ENCODE results near the gene KPNA6.
"Not testable (repeated sequence)": the region's sequence is repeated elsewhere in the genome, so short reads cannot be mapped to it uniquely, and the experiment has no call there.

The KPNA6 gene

DNA sequence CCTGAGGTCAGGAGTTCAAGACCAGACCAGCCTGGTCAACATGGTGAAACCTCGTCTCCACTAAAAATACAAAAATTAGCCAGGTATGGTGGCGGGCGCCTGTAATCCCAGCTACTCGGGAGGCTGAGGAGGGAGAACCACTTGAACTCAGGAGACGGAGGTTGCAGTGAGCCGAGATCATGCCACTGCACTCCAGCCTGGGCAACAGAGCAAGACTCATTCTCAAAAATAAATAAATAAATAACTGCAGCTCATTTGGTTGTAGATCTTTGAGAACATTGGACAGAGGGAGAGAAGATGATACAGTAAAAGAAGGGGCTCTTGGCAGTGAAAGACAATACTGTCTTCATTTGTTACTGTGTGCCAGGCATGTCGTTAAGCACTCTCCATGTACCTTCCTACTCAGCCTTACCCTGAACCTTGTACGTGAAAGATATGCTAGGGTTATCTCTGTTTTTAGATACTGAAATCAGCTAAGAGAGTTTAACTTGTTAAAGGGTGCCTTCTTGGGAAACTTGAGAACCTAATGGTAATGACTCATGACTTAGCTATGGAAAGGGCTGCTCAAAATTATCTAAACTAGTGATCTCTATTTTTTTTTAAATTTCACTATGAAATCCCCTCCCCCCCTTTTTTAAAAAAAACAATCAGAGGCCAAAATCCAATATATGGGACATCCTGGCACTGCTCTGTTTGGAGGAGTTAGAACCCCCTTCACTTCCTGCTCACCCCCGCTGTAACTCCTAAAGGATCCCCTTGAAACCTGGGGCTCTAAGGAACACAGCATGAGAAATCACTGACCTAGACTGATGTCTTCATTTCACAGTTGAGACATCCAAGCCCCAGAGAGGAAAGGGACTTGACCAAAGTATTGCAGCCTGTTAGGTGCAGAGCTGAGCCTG is 6.8 kb upstream of the KPNA6 start:
- no peak for DNase-seq (ENCODE audit: low read depth)

DNA sequence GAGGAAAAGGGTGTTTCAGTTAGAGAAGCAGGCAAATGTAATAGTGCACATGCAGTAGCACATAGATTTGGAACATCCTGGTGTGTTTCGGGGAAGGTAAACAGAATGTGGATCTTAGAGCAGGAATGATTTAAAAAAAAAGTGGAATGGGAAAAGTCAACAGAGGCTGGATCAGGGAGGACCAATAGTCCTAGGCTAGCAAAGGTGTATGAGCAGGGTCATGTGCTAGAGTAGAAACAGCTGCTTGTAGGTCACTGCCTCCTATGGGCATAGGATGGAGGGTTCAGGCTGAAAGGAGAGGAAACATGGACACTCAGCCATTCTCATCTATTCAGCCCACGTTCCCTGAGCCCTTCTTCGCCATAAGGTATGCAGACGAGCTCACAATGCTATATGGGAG is 3.7 kb upstream of the KPNA6 start:
- no peak for DNase-seq (ENCODE audit: low read depth)

DNA sequence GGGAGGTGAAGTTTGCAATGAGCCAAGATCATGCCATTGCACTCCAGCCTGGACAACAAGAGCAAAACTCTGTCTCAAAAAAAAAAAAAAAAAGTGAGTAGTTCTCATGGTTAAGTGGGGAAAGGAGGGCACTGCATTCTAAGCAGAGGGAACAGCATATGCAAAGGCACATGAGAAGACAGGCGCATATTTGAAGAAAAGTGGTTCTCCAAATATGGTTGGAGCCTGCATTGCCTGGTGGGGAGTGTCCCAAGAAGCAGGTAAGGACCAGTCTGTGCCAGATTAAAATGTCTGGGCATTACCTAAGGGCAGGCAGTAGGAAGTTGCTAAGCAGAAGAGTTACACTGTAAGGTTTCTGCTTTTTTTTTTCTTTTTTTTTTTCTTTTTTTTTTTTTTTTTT is 2.5 kb upstream of the KPNA6 start:
- no peak for DNase-seq (ENCODE audit: low read depth)

DNA sequence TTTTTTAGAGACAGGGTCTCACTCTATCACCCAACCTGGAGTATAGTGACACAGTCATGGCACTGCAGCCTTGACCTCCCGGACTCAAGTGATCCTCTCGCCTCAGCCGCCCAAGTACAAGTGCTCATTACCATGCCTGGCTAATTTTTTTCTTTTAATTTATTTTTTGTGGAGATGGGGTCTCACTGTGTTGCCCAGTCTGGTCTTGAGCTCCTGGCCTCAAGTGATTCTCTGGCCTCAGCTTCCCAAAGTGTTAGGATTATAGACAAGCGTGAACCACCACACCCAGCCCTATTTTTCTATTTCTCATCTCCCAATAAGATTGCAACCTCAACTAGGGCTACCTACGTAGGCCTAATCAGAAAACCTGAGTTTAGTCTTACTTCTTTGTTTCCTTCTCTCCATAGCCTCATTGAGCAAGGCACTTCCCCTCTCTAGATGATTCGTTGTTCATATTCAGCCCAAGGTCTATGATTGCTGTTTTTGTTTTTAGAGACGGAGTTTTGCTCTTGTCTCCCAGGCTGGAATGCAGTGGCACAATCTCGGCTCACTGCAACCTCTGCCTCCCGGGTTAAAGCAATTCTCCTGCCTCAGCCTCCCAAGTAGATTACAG is 1.1 kb upstream of the KPNA6 start:
- no peak for DNase-seq (ENCODE audit: low read depth)

DNA sequence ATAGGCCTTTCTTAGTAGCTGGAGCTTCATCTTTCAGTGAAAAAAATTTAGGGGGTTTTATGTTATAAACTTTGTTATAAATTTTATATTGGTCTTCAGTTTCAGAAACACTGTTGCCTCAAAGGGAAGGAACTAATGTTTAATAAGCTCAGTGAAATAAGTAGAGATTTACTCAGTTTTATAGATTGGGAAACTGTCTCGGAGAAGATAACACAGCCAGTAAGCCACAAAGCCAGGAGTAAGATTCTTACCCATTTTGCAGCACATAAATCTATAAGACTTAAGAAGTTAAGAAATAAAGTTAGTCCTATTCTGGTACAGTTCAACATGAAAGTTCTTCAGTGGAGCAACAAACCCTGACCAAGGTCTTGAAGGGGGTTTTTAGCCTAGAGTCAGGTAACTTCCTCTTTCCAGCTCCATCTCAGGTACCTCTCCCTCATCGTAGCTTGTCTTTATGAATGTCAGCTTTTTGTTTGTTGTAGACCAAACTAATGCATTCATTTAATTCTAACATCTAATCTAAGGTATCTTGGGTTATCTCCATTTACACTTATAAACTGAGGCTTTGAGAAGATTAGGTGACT is 3.3 kb downstream of the KPNA6 start:
- DNase-seq (ENCODE audit: low read depth) = no peak

DNA sequence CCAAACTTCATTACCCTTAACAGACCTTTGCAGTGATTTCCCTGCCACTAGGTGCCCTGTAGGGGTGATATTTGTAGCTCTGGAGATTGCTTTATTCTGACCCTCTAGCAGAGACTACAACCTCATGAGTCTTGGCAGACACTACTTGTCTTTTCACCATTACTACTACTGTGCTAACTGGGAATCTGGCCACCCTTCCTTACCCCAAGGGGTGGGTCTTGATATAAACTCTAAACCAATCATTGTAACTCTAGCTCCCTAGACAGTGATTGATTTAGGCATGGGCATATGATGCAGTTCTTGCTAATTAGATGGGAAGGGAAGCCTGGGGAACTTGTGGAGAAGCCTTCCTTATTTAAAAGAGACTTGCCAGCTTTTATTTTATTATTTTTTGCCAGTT is 3.9 kb downstream of the KPNA6 start:
- DNase-seq (ENCODE audit: low read depth) = no peak

DNA sequence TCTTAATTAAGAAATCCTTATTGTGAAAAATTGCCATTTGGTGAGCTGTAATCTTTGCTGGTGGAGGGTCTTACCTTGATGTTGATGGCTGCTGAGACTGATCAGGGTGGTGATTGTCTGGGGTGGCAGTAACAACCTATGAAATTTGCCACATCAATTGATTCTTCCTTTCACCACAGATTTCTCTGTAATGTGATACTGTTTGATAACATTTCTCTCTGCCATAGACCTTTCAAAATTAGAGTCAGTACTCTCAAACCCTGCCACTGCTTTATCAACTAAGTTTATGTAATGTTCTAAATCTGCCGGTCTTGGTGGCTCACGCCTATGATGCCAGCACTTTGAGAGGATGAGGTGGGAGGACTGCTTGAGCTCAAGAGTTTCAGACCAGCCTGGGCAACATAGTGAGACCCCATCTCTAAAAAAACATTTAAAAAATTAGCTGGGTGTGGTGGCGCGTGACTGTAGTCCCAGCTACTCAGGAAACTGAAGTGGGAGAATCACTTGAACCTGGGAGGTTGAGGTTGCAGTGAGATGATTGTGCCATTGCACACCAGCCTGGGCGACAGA is 5.0 kb downstream of the KPNA6 start:
- no peak for DNase-seq (ENCODE audit: low read depth)

DNA sequence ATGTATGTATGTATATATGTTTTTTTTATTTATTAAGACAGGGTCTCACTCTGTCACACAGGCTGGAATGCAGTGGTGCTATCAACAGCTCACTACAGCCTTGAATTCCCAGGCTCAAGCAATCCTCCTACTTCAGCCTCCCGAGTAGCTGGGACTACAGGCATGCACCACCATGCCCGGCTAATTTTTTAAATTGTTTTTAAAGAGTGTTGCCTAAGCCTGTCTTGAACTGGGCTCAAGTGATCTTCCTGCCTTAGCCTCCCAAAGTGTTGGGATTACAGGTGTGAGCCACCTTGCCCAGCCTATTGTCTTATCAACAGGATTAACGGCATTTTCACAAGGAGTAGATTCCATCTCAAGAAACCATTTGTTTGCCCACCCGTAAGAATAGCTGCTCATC is 5.6 kb downstream of the KPNA6 start:
- DNase-seq (ENCODE audit: low read depth) = not testable (repeated sequence)

DNA sequence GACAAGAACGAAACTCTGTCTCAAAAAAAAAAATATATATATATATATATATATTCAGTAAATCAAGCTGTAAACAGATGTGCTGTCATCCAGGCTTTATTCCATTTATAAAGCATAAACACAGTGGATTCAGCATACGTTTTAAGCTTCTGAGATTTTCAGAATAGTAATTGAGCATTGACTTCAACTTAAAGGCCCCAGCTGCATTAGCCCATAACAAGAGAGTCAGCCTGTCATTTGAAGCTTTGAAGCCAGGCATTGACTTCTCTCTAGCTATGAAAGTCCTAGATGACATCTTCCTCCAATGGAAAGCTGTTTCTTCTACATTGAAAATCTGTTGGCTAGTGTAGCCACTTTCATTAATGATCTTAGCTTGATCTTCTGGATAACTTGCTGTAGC is 6.6 kb downstream of the KPNA6 start:
- DNase-seq (ENCODE audit: low read depth) = no peak

DNA sequence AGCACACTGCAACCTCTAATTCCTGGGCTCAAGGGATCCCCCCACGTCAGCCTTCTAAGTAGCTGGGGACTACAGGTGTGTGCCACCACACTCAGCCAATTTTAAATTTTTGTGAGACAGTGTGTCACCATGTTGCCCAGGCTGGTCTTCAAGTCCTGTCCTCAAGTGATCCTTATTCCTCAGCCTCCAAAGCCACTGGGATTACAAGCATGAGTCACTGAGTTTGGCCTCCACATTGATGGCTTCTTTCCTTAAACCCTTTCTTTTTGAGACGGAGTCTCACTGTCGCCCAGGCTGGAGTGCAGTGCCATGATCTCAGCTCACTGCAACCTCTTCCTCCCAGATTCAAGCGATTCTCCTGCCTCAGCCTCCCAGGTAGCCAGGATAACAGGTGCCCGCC is 7.6 kb downstream of the KPNA6 start:
- no peak for DNase-seq (ENCODE audit: low read depth)

DNA sequence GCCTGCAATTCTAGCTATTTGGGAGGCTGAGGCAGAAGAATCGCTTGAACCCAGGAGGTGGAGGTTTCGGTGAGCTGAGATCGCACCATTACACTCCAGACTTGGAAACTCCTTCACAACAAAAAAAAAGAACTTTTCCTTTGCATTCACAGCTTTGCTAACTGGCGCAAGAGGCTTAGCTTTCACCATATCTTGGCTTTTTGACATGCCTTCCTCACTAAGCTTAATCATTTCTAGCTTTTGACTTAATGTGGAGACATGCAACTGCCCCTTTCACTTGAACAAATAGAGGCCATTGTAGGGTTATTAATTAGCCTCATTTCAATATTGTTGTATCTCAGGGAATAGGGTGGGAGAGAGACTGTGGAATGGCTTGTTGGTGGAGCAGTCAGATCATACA is 8.7 kb downstream of the KPNA6 start:
- no peak for DNase-seq (ENCODE audit: low read depth)

DNA sequence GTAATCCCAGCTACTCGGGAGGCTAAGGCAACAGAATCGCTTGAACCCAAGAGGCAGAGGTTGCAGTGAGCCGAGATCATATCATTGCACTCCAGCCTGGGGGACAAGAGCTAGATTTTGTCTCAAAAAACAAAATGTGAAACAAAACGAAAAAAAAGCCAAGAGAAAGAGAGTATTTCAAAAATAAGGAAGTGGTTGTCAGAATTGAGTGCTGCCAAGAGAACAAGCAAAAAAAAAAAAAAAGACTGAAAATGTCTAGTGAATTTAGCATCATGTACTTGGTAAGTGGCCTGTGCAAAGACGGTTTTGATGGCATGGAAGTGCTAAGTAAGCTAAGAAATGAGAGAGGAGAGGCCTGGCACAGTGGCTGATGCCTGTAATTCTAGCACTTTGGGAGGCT is 14.3 kb downstream of the KPNA6 start:
- DNase-seq (ENCODE audit: low read depth) = no peak

DNA sequence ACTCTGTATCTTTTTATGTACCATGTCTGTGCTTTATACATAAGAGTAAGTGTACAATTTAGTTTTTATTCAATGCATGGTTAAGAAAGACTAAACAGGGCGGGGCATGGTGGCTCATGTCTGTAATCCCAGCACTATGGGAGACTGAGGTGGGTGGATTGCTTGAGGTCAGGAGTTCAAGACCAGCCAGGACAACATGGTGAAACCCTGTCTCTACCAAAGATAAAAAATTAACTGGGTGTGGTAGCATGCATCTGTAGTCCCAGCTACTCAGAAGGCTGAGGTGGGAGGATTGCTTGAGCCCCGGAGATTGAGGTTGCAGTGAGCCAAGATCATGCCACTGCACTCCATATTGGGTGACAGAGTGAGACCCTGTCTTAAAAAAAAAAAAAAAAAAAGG is 15.5 kb downstream of the KPNA6 start:
- DNase-seq (ENCODE audit: low read depth) = not testable (repeated sequence)

DNA sequence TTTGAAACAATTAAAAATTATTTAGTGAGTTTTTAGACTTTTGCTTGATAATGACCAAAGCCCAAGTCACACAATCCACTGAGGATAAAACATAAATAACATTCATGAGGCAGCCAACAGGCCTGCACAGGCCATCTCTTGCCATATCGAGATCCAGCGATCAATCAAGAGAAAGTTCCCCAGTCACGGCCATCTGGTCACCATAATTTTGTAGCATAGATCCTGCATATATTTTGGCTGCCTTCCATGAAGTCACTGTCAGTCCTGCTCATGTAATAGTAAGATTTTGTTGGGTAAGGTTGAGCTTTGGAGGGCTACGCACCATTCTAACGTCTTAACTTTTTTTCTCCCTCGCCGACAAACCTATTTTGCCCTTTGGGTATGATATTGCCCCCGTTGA is 17.5 kb downstream of the KPNA6 start:
- no peak for DNase-seq (ENCODE audit: low read depth)

DNA sequence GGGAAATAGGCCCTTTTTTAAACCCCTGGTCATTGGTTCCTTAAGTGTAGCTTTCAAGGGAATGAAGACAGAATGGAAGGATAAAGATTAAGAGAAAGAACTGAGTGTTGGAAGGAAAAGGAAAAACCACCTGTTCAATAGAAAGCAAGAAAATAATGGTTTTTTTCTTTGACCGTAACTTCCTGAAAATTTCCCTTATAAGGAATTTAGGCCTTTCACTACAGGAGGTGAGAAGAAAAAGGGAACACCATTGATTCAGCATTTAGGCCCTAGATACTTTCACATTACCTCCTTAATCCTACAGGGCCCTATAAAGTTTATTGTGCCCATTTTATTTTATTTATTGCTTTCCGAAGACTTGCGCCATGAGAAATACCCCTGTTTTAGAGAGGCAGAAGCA is 18.9 kb downstream of the KPNA6 start:
- DNase-seq (ENCODE audit: low read depth) = no peak

DNA sequence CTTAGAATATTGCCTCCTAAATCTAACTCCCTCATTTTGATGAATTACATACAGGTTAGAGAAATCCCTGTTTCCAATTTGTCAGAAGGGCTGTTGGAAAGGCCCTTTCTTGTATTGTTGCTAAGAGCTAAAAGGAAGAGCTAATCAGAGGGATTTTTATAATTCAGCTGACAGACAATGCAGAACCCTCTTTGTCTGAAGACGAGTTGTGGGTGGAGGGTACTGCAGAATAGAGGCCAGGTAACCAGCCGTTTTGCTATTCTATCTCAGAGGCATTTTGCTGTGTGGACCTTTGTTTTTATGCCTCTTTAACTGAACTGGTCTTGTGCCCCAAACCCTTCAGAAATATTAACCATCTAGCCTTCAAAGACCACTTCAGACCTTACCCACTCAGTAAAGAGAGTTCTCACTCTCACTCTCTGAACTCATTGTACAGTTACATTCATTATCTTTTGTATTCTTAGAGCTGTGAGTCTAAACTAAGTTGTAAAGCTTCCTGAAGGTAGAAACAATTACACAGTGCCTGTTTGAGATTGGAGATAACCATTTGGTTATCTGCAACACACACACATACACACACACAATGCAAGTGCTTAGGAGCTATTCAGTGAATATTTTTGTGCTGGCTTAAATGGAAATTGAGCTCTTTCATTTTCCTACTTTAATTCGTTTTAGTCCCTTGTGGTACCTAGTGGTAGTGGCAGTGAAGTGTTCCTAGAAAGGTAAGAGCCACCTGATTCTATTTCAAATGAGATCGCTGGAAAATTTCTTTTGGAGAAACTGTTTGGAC is 19.7 kb downstream of the KPNA6 start:
- no peak for DNase-seq (ENCODE audit: low read depth)

DNA sequence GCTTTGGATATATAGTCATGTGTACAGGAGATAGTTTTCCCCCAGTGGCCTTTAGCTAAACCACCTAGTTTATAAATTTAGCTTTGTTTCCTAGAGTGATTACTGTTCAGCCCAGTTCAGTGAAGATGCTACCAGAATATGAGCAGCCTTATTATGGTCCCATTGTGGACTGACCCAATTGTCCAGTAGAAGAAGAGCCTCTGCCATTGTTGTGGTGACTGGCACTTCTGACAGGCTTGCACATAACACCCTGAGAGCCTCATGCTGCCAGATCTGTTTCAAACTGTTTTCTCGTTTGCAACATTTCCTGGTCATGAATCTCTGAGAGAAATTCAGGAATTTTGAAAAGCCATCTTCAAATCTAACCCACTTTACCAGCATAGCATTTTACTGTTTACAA is 20.6 kb downstream of the KPNA6 start:
- DNase-seq (ENCODE audit: low read depth) = no peak

DNA sequence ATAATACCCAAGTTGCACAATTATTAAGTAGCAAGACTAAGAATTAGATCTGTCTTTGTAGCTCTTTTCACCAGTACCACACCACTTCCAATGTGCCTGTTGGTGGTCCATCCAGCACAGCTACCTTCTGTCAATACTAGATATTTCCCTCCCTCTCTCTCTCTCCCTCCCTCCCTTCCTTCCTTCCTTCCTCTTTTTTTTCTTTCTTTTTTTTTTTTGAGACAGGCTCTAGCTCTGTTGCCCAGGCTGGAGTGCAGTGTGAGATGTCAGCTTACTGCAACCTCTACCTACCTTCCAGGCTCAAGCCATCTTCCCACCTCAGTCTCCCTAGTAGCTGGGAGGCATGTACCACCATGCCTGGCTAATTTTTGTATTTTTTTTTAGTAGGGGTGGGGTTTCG is 21.1 kb downstream of the KPNA6 start:
- no peak for DNase-seq (ENCODE audit: low read depth)

DNA sequence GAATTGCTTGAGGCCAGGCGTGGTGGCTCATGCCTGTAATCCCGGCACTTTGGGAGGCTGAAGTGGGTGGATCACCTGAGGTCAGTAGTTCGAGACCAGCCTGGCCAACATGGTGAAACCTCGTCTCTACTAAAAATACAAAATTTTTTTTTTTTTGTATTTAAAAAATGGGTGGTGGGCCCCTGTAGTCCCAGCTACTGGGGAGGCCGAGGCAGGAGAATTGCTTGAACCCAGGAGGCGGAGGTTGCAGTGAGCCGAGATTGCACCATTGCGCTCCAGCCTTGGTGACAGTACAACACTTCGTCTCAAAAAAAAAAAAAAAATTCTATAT is 26.1 kb downstream of the KPNA6 start:
- DNase-seq (ENCODE audit: low read depth) = not testable (repeated sequence)

DNA sequence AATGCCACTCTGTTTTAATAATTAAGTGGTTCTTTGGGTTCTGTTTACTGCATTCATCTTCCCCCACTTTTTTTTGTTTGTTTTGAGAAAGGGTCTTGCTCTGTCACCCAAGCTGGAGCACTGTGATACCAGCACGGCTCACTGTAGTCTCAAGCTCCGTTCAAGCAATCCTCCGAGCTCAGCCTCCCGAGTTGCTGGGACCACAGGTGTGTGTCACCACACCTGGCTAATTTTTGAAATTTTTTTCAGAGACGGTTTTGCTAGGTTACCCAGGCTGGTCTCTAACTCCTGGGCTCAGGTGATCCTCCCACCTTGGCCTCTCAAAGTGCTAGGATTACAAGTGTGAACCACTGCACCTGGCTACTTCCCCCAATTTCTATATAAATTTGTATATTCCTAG is 29.3 kb downstream of the KPNA6 start:
- no peak for DNase-seq (ENCODE audit: low read depth)

DNA sequence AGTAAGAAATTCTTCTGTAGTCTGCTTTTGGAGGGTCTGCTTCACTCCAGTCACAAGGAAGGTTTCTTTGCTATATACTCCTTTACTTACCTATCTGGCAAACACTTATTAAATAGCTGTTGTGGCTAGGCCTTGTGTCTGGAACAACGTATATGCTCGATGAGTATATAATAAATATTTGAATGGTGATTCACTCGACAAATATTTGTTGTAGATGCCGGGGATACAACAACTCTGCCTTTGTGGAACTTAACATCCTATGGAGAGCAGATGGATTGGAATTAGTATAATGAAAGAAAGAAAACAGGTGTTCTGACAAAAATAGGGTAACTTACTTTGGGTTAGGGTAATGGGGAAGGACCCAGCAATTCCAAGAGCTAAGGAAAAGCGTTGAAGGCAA is 31.1 kb downstream of the KPNA6 start:
- no peak for DNase-seq (ENCODE audit: low read depth)

Measured in stimulated activated CD8-positive, alpha-beta memory T cell treated with anti-CD3 and anti-CD28 coated beads, Interleukin-15, amount 100 ng/mL, for 24 hours (primary cell).